ENCODE data around the gene RPS21.

DNA sequence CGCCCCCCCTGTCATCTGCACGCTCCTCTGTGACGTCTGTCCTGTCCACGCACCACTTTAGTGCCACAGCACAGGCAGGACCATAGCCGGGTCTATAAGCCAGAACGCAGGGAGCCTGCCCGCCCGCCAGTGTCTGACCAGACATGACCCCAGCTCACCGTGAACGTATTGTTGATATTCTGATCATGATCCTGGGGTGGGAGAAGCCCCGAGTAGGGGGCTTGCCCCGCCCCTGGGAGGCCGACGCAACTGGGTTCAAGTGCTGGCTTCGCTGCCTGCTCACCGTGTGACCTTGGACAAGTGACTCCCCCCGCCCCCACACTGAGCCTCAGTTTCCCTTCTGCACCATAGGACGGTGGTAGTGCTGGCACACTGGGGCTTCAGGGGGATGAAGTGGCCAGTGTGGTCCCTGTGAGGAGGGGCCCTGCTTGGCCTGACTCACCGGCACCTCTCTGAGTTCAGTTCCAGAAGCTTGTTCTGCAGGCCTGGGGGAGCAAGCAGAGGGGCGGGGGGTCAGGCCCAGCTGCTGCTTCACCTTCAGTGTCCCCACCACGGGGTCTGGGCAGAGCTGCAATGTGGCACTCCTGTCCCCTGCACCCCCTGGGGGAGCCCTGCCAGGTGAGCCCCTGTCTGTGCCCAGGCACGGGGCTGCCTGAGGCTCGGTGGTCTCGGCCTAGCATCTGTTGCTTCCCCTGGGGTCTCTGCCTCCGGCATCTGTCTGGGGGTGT lies 31.2 kb downstream of the RPS21 start:
- TF ChIP-seq POLR2A (IDR thresholded peaks at IDR 0.05) (no peak), CTCF (IDR thresholded peaks at IDR 0.05) (no peak)

All from lower leg skin (tissue), 3 donors.